Skin epidermis (tissue), 12 donors: ENCODE data around the gene CAT.

Experiments
- H3K27ac ChIP-seq, 21 experiments: fragments of 200-600 bp; sonication (generic) in 11 of 21; one replicate each; pipeline ENCODE4 v1.5.0; 2020; ENCODE audit warnings: mild to moderate bottlenecking in 3 of 21, inconsistent platforms in 2 of 21, moderate library complexity in 2 of 21
- H3K4me3 ChIP-seq, 7 experiments: fragments of 200-600 bp; sonication (generic) in 2 of 7; one replicate each; pipeline ENCODE4 v1.5.0; 2020; ENCODE audit warnings: inconsistent platforms in 2 of 7, mild to moderate bottlenecking in 2 of 7, moderate library complexity in 1 of 7

CAT gene

DNA sequence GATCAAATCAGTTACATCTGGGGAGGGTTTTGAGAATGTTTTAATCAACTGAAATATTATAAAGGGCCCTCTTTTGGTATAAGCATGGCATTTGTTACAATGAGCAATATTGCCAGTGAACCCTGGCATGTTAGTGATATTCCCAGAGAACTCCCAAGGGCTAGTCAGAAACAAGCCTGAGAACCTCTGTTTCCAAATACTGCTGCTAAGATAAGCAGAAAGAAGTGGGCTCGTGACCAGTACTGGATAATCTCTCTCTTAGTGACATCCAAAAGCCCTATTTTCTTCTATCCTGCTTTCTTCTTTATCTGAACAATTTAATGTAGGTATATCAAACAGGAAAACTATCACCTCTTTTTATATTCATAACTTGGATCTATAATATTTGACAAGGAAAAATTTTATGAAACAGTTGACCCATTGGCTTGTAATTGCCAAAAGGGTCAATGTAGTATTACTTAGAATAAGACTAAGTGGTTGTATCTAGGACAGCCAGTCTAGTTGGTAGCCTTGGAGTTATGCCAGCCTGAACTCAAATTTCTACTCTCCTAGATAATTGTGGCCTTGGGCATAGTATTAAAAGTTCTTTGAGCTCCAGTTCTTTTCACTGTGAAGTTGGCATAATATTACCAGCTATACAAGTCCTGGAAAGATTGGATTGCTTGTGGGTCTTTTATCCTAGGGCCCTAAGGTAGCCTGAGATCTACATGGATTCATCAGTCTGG, 15.7 kb downstream of the CAT start:
- H3K4me3 ChIP-seq: no peak overlapping the region
- H3K27ac ChIP-seq: no peak overlapping the region

DNA sequence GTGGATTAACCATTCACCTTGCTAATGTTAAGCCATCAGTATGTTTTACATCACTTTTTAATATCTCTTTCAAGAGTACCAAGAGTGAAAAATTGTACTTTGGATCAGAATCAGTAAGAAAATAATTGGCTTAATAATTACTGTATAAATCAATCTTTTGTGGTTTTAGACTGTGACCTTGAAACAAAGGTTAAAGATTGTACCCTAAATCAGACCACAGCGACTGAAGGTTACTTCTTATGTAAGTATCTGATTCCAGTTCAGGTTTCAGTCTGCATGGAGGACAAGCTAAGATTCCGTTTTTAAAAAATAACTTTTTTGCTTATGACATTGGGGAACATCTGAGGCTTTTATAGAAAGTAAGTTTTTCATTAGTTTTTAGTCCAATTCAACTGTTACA, 18.9 kb downstream of the CAT start:
- H3K4me3 ChIP-seq: no peak overlapping the region
- H3K27ac ChIP-seq: no peak overlapping the region

- Histone ChIP-seq H3K4me3 (no peak overlapping the region), H3K27ac (no peak overlapping the region)
Observed at GRCh38 chr11:34458525-34458924, 19.8 kb downstream of the CAT start.

GRCh38 chr11:34459507-34460162, 20.9 kb downstream of the CAT start:
- no peak overlapping the region for H3K4me3 ChIP-seq
- H3K27ac ChIP-seq: peak overlapping the region in 1 of 21 experiments; percentile 32

GRCh38 chr11:34460278-34460677, 21.5 kb downstream of the CAT start:
- Histone ChIP-seq H3K4me3 (no peak overlapping the region), H3K27ac (no peak overlapping the region)

DNA sequence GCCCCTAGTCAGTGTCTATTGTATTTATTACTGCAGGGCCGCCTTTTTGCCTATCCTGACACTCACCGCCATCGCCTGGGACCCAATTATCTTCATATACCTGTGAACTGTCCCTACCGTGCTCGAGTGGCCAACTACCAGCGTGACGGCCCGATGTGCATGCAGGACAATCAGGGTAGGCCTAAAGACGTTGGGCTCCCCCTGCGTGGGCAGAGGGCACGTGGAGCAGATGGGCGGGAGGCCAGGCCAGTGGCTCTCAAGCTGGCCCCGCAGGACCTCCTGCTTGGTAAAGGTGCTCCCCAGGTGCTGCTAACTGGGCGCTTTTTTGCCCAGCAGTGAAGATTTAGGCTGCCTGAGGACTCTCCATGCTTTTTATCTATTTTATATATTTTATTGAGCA, 22.5 kb downstream of the CAT start:
- H3K4me3 ChIP-seq: no peak overlapping the region
- H3K27ac ChIP-seq: no peak overlapping the region

DNA sequence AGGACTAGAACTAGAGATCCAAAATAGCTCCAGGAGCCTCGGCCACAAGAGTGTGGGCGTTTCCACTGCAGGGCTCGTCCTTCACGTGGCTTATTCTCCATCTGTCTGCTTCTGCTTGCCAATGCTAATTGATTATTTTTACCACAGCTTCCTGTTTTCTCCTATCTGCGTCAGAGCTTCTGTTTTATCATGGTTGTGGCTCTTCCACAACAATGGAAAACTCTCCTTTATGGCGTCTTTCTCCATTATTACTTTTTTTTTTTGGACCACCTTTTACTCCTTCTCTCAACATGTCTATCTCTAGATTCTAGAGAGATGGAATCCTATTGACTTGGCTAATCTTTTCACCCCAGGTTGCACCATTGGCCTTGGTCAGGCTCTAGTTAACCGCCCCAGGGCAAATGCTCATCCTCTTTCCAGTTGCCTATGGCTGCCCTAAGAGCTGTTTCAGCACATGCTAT, 25.9 kb downstream of the CAT start:
- Histone ChIP-seq H3K4me3 (no peak overlapping the region), H3K27ac (no peak overlapping the region)

- Histone ChIP-seq H3K4me3 (no peak overlapping the region), H3K27ac (no peak overlapping the region)
Observed at GRCh38 chr11:34466802-34467488, 28.2 kb downstream of the CAT start.

DNA sequence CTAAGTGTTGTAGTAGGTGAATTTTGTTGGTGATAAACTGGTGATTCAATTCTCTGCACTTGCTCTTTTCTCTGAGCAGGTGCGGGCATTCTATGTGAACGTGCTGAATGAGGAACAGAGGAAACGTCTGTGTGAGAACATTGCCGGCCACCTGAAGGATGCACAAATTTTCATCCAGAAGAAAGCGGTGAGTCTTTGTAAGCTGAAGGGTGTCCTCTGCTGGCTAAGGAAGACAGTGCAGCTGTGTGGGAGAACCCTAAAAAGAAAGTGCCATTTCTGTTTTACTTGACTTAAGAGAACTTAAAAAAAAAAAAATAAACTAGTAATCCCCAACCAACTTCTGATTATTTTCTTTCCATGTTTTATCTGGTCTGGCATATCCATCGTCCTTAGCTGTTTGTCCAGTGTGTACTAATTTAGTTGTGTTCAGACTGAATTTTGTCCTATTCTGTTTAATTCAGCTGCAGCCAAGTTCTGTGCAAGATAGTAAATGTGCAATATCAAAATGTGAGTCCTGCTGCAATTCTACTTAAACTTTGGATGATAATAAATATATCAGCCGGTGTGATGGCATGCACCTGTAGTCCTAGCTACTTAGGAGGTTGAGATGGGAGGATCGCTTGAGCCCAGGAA, 29.6 kb downstream of the CAT start:
- Histone ChIP-seq H3K27ac (no peak overlapping the region), H3K4me3 (no peak overlapping the region)

DNA sequence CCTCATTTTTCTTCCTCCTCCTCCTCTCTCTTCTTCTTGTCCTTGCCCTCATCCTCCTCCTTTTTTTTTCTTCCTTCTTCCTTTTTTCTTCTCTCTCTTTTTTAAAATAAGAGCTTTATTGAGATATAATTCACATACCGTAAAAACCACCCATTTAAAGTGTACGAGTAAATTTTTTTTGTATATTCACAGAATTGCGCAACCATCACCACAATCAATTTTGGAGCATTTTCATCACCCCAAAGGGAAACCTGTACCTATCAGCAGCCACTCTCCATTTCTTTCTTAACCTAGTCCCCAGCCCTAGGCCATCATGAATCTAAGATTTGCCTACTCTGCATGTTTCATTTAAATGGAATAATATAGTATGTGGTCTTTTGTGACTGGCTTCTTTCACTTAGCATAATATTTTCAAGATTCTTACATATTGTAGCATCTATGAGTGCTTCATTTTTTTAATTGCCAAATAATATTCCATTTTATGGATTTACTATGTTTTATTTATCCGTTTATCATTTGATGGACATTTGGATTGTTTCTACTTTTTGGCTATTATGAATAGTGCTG, 35.0 kb downstream of the CAT start:
- H3K4me3 ChIP-seq: no peak overlapping the region
- no peak overlapping the region for H3K27ac ChIP-seq

DNA sequence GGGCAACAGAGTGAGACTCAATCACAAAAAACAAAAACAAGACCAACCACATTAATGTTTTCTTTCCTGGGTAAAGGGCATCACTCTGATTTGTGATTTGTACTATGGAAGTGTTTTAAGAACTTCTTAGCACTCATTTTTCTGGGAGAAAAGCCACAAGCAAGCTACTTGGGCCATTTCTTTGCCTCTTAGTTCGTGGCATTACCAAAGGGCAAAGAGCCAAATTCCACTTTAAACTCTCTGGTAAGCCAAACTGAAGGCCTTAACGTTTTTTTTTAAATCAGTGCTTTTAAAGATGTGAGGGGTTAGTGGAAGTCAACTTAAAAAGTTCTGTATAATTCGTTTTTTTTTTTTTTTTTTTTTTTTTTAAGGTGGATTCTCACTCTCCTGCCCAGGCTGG, 36.9 kb downstream of the CAT start:
- Histone ChIP-seq H3K27ac (no peak overlapping the region), H3K4me3 (no peak overlapping the region)

DNA sequence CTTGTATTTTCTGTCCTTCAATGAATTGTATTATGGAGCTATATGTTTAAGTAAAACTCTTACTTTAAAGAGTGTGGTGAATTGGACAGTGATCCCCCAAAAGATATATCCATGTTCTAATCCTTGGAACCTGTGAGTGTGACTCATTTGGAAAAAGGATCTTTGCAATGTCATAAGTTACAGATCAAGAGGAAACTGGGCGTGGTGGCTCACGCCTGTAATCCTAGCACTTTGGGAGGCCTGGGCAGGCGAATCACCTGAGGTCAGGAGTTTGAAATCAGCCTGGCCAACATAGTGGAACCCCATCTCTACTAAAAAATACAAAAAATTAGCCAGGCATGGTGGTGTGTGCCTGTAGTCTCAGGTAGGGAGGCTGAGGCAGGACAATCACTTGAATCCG, 38.1 kb downstream of the CAT start:
- Histone ChIP-seq H3K4me3 (no peak overlapping the region), H3K27ac (no peak overlapping the region)

GRCh38 chr11:34478845-34479663, 40.3 kb downstream of the CAT start:
- H3K4me3 ChIP-seq: no peak overlapping the region
- no peak overlapping the region for H3K27ac ChIP-seq

- no peak overlapping the region for H3K4me3 ChIP-seq
- H3K27ac ChIP-seq: no peak overlapping the region
Observed at GRCh38 chr11:34480314-34480713, 41.6 kb downstream of the CAT start.

- H3K4me3 ChIP-seq: no peak overlapping the region
- no peak overlapping the region for H3K27ac ChIP-seq
Observed at GRCh38 chr11:34481307-34481706, 42.6 kb downstream of the CAT start.

- H3K27ac ChIP-seq: no peak overlapping the region
- no peak overlapping the region for H3K4me3 ChIP-seq
Observed at GRCh38 chr11:34483106-34483874, 44.6 kb downstream of the CAT start.

DNA sequence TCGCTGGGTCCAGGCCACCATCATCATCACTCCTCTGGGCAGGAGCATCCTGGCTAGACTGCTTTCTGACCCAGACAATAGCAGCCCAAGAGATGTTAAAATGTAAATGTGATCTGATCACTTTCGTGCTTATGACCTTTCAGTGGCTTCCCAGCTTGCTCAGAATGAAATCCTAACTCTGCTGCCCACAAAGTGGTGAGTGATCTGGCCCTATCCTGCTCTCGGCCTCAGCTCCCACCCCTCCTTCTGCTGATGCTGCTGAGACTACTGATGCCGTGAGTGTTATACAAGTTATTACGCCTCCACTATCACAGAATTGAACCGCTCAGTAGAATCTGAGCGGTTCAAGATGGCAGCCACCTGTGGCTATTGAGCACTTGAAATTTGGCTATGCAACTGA, 48.7 kb downstream of the CAT start:
- Histone ChIP-seq H3K27ac (no peak overlapping the region), H3K4me3 (no peak overlapping the region)

DNA sequence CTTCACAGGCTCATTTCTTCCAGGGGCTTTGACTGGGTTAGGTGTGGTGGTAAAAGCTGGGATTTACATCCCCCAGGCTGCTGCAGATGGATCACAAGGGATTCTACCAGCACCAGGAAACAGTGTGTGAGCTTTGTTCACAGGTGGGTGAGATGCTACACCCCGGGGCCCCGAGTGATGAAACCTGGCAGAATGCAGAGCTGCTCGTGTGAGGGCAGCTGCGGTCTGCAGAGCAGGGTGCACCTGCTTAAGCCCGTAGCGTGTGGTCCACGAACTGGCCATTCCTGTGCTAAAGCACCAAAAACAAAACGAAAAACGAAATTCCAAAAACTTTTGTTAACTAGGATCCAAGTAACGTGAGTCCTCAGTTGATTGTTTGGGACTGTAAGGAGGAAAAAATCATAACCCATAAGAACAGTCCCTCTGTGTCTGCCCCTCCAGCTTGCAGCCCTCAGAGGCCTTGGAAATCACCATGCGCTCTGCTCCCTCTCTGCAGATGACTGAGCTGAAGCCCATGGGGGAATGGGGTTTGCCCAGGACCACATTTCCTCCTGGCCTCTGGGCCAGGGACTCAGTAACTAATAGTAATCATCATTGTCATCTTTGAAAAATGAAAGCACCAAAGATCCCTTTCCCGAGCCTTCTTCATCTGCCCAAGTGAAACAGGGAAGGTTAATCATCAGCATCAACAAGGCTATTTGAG, 50.3 kb downstream of the CAT start:
- H3K27ac ChIP-seq: no peak overlapping the region
- H3K4me3 ChIP-seq: no peak overlapping the region
